ENCODE measurements around the gene TFE3.

Gene TFE3, protein sequence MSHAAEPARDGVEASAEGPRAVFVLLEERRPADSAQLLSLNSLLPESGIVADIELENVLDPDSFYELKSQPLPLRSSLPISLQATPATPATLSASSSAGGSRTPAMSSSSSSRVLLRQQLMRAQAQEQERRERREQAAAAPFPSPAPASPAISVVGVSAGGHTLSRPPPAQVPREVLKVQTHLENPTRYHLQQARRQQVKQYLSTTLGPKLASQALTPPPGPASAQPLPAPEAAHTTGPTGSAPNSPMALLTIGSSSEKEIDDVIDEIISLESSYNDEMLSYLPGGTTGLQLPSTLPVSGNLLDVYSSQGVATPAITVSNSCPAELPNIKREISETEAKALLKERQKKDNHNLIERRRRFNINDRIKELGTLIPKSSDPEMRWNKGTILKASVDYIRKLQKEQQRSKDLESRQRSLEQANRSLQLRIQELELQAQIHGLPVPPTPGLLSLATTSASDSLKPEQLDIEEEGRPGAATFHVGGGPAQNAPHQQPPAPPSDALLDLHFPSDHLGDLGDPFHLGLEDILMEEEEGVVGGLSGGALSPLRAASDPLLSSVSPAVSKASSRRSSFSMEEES

DNA sequence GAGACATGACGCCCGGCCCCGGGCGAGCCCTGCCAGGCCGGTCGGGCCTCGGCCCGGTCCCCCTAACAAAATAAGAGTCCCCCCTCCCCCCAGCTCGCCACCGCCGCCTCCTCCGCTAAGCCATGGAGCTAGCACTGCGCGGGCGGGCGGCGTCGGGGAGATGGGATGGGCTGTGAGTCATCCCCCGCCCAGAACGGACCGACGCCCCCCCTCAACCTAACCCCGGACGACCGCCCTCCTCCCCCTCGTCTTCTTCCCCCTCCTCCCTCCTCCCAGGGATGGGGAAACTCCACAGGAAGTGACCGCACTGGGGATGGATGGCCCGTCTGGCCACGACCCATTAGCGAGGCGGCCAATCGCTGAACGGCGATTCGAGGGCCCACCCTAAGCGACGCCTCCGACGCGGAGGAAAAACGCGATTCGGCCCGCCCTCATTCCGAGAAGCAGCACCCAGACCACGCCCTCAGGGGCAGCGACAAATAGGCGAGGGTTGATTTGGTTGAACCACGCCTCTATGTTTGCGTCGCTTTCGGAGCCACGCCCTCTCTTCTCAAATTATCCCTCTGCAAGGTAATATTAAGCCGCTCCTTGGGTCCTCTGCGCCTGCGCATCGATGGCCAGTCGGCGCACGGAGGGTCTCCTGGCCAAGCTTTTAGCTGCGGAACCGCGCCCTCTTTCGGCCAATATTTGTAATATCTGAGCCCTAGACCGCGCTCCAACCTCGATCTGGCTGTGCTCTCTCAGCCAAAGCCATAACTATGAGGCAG lies at the start of gene TFE3:
Gene TFE3, minus strand, starts transcription at position 138 of the 767 bp plus-strand sequence. Its CDS starts 131 bp downstream, at position 7.
- DNase-seq = peak; percentile 96

DNA sequence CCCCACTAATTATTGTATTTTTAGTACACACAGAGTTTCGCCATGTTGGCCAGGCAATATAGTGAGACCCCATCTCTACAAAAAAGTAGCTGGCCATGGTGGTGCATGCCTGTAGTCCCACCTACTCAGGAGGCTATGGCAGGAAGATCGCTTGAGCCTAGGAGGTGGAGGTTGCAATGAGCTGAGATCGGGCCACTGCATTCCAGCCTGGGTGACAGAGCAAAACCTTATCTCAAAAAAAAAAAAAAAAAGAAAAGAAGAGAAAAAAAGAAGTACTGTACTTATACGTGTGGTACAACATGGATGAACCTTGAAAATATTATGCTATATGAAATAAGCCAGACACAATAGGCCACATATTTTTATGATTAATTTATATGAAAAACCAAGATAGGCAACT lies 46.4 kb upstream of the TFE3 start:
- no peak for DNase-seq

DNA sequence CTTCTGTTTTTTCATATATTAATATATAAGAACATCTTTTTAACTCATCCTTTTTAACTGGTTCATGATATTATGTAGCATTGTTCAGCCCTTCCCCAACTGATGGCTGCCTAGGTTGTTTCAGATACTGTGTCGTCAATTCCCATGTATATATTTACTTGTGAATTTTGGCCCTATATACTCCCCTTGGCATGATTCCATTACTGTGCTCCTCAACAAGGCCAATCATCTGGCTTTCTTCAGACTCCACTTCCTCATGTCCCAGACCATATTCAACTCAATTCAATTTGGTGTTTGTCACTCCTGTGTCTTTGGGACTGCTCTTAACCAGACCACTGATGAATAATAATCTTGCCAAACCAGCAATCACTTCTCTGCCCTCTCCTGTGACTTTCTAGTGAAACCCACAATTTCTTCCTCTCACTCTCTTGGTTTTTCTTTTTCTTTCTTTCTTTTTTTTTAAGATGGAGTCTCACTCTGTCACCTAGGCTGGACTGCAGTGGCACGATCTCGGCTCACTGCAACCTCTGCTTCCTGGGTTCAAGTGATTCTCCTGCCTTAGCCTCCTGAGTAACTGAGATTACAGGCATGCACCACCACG lies 39.2 kb upstream of the TFE3 start:
- no peak for DNase-seq

DNA sequence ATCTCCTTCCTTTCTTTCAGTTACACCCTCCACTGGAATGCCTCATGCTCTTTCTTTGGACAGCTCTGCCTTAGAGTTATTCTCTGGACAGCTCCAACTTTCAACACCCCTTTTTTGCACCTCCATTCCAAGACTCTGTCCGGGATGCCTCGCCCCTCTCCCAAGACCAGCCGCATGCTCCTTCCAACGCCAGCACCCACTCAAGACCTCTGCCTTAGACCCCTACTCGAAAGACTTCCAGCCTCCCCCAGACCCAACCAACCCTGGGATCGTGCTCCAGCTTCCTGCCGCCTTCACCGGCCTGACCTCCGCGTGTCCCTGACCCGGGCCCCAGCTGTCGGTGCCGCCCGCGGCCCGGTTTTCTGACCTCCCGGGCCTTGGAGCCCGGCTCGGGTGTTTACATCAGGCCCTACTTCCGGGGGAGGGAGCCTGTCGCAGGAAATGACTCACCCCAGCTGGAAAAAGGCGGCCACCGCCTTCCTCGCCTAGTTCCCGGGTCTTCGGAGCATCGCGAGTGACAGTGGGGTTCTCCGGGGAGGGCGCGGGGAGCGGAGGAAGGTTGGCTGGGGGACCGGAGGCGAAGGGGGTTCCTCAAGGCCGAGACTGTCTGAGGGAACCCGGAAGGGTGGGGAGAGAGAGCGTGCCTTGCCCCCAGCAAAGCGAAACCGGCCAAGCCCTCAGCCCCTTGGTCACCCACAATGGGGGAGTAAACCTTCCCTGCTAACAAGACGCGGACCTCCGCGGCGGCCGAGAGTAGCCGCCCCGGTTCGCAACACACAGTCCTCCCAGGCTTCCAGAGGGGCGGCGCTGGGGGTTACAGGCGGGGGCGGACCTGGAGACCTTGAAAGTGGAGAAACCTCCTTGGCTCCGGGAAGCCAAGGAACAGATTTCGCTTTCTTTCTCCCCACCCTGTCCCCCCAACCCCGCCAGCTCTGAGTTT lies 36.6 kb upstream of the TFE3 start, which contains the start of gene WDR45:
Gene WDR45, minus strand, starts transcription at position 399 of the 940 bp plus-strand sequence. CDS start 1,792 bp downstream, outside the sequence.
- peak; percentile 15 for DNase-seq

DNA sequence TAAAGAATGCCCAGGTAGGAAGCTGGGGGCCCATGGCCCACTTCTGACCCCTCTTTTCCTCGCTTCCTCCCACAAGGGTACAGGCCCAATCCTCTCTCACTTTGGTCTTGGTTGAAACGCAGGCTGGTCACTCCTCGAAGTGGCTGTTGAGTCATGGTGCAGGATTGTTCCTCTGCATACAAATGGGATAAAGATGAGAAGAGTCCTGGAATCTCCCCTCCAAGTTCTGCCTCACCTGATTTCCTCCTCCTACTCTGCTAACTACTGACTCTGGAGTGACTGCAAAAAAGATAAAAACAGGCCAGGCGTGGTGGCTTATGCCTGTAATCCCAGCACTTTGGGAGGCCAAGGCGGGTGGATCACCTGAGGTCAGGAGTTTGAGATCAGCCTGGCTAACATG lies 34.8 kb upstream of the TFE3 start:
- DNase-seq = no peak

DNA sequence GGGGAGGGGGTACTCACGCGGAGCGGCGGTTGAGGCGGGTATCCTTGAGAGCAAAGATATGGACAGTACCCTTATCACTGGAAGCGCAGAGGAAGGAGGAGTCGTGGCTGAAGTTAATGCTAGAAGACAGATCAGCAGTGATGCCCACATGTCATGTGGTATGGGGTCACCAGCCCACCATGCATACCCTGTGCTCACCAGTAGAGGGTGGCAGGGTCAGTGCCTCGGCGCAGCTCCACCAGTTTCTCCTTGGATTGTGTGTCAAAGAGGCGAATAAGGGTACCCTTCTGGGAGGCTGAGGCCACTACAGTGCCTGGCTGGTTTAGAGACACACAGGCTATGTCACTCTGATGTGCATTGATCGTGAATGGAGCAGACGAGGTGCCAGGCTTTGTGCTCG lies 32.2 kb upstream of the TFE3 start:
- no peak for DNase-seq

DNA sequence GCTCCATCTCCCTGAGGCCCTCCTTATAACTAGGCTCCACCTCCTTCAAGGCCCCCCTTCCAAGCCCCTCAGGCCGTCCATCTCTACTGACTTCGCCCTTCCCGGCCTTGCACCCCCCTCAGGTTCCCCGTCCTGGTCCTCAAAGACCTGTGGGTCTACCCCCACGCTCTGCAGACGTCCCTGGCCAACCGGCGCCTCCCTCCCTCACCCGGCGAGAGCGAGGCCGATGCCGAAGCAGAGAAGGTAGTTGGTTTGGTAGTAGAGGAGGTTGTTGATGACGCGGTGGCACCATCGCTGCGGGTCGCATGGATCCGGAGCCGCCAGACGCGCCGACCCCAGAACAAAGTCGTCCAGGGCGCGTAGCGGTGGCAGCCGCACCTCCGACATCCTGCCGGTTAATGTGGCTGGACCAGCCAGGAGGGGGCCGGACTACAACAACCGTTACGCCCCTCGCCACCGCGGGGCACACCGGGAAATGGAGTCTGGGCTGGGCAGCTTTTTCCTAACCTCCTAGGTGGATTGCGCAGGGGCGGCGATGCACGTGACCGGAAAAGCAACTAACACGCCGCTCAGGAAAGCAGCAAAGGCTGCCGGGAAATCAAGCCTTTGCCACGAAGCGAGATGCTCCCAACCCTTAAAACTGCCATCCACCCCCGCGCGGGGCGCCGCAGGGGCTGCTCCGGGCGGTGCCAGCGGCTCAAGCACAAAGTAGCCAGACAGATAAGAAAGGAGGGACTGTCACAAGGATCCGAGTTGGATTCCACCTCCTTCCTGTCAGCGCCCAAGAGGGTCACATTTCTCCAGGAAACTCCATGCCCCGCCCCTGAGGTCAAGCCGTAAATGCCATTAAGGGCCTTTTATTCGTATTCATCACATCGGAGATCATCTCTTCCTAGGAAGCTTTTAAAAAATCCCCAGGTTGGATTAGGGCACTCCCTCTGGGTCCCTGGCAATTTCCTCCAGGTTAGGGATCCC lies 30.7 kb upstream of the TFE3 start, which contains the start of gene PRAF2:
Gene PRAF2, minus strand, starts transcription at position 402 of the 975 bp plus-strand sequence. Its CDS starts 15 bp downstream, at position 387.
- peak; percentile 79 for DNase-seq

DNA sequence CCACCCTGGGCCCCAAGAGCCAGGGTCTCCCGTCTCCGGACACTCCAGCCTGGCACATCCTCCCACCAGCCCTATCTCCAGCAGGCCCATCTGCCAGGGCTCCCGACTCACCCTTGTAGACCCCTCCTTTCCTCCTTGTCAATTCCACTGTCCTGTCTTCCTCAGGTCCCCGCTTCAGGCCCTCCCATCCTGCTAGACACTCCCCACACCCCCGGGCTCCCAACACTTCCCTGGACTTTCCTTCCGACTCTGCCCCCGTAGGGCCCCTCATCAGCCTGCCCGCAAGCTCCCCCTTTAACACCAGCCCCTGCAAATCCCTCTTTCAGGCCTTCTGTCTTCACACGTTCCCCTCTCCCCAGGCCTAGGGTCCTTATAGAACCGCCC lies 29.5 kb upstream of the TFE3 start:
- DNase-seq = no peak

DNA sequence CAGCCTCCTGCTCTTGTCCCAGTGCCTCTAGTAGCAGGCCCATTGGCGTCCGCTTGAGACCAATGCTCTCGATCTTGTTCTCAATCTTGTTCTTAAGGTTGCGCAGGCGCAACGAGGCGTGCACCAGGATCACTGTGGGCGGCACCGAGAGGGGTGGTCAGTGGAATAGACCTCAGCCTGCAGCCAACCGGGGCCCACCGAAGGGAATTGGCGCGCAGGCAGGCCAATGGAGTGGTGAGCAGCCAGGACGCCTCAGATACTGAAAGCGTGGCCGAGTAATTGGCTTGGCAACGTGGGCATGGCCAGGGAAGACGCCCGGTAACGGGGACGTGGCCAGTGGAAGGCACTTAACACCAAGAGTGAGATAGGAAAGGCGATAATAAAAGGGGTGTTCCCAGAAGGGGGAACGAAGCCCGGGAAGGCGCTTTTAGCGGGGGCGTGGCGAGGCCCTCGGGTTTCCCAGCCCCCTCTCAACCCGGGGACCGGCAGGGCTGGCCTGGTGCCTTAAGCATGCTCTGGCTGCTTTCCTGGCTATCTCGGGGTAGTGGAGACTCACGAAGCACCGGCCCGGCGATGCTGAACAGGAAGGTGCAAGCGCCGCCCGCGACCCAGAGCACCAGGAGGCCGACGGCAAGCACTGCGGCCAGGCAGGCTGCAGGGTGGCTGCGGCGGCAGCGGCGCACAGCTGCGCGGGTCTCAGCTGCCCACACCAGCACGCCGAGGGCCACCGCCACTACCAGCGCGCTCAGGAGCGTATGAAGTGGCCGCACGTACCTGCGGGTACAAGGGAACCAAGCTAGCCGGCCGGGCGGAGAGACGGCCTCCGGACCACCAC lies 28.9 kb upstream of the TFE3 start:
- DNase-seq = no peak

DNA sequence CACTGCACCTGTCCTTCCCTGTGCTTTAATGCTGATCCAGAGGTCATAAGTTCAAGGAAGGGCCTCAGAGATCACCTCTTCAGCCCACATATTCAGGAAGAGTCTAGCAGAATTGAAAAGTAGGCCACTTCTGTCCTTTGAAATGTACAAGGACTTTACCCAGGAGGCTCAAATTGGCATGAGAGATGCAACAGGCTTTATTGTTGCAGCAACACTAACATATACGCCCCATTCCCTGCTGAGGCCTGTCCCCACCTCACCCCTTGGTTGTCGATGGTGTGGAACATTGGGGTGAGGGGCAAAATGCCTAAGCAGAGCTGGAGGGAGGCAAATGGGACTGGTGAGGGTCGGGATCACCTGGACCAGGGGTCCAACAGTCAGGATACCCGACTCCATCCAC lies 27.8 kb upstream of the TFE3 start:
- no peak for DNase-seq

DNA sequence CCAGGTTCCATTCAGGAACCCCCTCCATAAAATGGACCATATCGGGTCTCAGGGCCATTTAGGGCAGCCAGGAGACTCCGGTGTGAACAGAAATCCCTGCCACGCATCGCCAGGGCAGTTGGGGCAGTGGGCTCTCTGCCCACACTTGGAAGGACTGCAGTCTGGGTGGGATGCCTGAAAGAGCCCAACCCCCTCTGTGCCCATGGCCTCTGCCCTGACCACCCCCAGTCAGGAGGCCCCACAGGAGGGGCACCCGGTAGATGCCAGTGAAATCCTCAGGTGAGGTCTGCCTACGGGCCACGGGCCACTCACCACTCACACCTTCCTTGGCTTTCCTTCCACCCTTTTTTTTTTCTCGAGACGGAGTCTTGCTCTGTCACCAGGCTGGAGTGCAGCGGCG lies 25.9 kb upstream of the TFE3 start:
- no peak for DNase-seq

DNA sequence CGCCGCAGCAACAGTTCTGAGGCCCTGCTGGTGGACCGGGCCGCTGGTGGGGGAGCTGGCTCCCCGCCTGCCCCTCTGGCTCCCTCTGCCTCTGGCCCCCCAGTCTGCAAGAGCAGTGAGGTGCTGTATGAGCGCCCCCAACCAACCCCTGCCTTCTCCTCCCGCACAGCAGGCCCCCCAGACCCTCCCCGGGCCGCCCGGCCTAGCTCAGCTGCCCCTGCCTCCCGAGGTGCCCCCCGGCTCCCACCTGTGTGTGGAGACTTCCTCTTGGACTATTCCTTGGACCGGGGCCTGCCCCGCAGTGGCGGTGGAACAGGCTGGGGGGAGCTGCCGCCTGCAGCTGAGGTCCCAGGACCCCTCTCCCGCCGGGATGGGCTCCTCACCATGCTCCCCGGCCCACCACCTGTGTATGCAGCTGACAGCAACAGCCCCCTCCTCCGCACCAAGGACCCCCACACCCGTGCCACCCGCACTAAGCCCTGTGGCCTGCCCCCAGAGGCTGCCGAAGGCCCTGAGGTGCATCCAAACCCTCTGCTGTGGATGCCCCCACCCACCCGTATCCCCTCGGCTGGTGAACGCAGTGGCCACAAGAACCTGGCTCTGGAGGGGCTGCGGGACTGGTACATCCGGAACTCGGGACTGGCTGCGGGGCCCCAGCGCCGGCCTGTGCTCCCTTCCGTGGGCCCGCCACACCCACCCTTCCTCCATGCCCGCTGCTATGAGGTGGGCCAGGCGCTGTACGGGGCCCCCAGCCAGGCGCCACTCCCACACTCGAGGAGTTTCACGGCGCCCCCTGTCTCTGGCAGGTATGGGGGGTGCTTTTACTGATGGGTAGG lies 24.3 kb upstream of the TFE3 start:
- DNase-seq = no peak

DNA sequence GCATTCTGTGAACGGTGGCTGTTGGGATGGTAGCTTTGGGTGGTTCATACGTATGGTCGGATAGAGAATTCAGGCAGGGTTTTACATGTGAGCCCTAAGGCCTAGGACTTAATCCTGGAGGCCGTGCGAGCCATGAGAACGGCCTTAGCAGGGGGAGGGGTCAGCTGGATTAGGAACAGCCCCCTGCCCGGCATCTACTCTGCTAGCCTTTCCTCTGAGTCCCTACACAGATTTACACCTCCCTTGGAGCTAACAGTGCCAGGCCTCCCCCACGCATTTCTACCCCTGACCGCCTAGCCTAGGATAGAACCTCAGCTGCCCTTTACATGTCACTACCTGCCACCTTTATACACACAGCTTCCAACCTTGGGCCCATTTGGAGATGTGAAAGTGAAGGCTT lies 23.5 kb upstream of the TFE3 start:
- DNase-seq = no peak

DNA sequence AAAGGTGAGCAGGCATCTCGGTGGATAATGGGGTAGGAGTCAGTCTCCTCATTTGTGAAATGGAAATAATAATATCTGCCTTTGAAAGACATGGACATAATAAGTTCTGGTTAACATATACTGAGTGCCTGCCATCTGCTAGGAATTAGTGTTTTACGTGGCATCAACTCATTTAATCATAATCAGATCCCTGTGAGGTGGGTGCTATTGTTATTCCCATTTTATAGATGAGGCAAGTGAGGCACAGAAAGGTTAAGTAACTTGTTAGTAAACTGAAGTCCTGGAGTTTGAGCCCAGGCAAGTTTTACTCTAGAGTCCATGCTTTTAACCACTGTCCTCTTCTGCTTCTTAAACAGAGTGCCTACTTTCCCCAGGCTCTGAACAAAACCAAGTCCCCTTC lies 23.1 kb upstream of the TFE3 start:
- no peak for DNase-seq

DNA sequence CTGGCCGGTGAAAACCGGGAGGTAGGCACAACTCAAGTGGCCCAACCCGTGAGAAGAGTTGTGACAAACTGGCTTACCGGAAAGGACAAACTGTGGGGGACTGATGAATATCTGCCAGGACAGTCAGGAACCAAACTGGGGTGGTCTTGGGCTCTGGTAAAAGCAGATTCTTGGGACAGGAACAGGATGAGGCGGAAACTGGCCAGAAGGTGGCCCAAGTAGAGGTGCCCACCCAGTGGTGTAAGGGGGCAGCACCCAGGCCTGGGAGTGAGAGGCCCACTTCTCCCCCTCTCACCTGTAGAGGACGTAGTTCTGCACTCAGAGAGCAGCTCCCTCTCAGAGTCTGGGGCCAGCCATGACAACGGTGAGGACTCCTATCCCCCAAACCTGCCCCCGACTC lies 21.6 kb upstream of the TFE3 start:
- DNase-seq = no peak

DNA sequence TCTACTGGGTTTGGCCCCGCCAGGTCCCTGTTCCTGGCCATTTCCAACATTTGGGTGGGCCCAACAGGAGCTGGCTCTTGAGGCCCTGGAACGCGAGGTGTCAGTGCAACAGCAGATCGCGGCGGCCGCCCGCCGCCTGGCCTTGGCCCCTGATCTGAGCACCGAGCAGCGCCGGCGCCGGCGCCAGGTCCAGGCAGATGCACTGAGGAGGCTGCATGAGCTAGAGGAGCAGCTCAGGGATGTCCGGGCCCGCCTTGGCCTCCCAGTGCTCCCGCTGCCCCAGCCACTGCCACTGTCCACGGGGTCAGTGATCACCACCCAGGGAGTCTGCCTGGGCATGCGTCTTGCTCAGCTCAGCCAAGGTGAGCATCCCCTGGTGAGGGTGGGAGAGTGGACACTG lies 21.1 kb upstream of the TFE3 start:
- DNase-seq = no peak

DNA sequence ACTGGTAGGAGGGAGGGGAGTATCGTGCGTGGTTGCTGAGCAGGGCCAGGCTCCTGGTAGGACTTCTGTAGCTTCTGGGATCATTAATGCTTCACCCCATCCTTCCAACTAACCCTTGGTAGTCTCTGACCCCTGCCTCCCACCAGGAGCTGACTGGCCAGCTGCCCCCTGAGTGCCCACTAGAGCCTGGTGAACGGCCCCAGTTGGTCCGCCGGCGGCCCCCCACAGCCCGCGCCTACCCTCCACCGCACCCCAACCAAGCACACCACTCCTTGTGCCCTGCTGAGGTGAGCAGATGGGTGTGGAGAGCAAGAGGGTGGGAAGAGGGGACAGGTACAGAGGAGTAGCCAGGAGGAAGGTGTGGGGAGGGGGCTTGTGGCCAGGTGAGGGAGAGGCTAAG lies 20.6 kb upstream of the TFE3 start:
- DNase-seq = no peak

DNA sequence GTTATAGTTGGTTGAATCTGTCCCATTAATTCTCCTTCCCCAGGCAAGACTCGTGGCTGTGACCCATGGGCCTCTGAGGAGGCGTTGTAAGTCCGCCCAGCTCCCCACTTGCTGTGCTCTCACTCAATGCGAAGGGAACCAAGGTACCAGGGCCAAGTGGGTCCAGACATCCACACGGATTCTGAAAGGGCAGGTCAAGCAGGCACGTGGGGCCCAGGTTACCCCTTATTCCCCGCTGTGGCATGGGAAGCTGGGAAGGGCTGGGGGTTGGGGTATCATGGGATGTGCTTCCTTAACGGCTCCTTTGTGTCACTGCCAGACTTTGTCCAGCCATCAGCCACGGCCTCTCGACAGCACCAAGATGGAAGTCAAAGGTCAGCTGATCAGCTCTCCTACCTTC lies 18.8 kb upstream of the TFE3 start:
- DNase-seq = no peak

DNA sequence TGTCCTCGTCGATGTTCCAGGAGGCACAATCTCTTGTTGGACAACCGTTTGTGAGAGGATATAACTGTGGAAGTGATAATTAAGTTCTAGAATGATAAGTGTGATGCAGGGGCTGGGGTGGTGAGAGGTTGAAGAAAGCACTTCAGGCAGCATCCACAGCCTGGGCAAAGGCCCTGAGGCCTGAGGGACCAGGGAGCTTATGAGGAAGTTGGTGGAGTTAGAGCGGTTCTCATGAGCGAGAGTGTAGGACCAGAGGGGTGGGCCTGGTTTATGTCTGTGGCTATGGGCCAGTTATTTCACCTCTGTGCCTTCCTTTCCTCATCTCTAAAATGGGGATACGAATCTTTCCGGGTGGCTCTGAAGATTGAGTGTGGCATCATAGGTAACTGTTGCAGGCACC lies 18.3 kb upstream of the TFE3 start:
- no peak for DNase-seq
